HL-60/S4 treated with phorbol 12-myristate 13-acetate at 8.2 ng/mL for 4 days and 3 days (cell line): ENCODE results near the gene CAT.
"Not testable (repeated sequence)": the region's sequence is repeated elsewhere in the genome, so short reads cannot be mapped to it uniquely, and the experiment has no call there.

Experiments used
- in situ Hi-C: fragments of 300-500 bp; cut with MboI; formaldehyde crosslinking; loops from 2 replicates; pipeline ENCODE4 v1.15.0; 2022; ENCODE audit warnings: low sequenced_read_pairs

Gene CAT

DNA sequence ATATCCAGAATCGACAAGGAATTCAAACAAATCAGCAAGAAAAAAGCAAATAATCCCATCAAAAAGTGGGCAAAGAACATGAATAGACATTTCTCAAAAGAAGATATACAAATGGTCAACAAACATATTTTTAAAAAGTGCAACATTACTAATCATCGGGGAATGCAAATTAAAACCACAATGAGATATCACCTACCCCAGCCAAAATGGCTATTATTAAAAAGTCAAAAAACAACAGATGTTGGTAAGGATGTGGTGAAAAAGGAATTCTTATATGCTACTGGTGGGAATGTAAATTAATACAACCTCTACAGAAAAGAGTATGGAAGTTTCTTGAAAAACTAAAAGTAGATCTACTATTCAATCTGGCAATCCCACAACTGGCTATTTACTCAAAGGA lies 13.9 kb upstream of the CAT start:
- in situ Hi-C loops = not testable (repeated sequence)

DNA sequence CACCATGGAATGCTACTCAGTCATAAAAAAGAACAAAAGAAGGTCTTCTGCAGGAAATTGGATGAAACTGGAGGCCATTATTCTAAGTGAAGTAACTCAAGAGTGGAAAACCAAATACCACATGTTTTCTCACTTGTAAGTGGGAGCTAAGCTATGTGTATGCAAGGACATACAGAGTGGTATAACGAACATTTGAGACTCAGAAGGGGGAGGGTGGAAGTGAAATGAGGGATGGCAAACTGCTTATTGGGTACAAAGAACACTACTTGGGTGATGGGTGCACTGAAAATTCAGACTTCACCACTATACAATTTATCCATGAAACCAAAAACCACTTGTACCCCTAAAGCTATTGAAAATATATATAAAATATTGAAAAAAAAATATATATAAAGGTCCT lies 13.4 kb upstream of the CAT start:
- in situ Hi-C loops = no loop called here

DNA sequence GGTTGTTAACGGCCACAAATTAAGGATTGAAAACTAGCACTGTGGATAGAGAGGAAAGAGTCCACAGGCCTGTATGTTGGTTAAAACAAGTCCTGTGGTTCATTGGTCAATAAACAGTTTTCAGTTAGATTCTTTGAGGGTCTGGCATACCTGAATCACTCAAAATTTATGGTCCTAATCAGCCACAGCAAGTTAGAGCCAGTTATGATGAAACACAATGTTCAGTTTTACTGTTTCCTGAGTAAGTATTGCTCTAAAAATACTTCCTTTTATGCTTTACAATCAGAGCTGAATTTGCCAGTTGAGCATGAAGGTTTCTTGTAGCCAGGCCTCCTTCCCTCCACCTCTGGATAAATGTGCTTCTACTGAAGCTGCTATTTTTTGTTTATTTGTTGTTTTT lies 12.9 kb upstream of the CAT start:
- in situ Hi-C loops = no loop called here

DNA sequence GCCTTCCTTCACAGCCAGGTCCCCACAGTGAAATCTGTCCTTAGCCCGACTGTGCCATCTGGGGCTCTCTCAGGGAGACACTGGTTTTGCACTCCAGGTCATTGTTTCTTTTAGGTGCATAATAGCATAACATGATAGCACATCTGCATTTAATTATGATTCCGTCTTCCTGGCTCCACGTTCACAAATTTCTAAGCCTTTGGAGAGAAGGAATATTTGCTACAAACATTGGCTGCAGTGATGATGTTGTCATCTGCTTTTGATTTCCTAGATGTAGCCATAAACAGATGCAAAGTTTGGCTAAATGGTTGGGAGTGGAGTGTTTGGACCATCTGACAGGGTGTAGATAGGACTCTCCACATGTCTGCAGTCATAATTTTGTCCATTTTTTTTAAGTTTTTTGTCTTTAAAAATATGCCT lies 12.0 kb upstream of the CAT start:
- in situ Hi-C loops = no loop called here

DNA sequence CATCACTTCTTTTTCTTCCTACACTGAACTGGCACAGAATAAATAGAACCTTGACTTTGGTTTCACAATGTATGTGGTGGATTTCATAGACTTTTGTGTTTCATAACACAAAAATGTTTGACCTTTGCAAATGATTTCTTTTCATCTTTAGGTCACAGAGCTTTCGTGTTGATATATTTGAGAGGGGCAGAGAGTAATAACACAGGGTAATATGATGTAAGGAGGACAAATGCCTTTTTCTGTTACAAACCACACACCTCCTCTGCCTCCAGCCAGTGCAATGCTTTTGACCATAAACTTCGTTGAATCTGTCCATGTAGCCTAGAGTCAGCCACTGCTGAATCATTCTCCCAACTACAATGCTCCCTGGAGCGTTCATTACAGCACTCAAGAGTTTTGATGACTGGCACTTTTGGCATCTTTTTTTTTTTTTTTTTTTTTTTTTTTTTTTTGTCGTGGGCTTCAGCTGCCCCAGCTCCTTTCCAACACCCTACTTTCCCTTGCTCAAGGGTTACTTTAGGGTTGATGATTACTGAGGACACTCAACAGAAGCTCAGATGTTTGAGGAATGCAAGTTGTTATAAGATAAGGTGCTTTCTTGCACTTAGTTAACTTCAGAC lies 11.4 kb upstream of the CAT start:
- in situ Hi-C loops = no loop called here

DNA sequence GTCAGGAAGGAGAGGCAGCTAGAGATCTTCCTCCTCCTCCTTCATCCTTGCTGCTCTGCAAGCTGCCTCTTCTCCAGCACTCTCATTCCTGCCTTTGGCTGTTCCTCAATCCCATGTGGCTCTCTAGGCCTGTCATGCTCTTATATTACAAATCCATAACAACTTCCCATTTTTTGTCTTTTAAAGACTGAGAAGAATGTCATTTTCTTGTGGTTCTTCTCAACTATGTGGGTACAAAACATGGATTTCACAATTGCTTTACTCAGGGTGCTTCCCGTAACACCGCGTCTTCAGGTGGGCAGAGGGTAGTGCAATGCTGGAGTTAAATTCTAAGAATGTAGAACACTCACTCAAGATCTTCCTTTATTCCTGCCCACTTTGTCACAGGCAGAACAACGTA lies 6.8 kb upstream of the CAT start:
- in situ Hi-C loops = no loop called here

DNA sequence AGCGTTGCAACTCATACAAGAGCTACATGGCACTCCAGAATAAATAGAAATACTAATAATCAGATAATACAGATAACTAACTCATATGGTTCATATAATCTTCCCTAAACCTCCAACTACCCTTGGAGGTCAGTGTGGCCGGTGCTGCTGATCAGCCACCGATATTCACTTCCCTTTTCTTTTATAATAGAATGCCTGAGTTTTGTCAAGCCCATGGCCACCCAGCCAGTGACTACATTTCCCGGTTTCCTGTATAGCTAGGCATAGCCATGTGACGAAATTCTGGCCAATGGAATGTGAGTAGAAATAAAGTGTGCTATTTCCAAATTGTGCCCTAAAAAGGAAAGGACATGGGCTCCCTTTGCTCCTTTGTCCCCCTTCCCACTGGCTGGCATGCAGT lies 5.9 kb upstream of the CAT start:
- in situ Hi-C loops = no loop called here

DNA sequence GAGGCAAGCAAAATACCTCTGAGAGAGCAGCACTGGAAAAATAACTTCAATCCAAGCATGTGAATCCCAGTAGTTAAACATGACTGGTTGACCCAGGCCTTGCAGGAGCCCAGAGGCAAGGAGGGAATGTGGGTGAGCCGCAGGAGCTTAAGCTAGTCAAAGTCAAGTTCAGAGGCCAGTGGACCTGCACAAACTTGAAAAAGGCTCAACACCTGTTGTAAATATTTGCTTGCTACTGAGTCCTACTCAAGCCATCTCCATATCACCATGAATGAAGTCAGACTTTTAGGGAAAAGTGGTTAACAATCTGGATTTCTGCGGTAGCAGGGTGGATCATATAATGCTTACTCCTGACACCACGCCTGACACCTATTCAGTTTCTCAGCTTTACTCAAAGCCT lies 4.8 kb upstream of the CAT start:
- in situ Hi-C loops = no loop called here

DNA sequence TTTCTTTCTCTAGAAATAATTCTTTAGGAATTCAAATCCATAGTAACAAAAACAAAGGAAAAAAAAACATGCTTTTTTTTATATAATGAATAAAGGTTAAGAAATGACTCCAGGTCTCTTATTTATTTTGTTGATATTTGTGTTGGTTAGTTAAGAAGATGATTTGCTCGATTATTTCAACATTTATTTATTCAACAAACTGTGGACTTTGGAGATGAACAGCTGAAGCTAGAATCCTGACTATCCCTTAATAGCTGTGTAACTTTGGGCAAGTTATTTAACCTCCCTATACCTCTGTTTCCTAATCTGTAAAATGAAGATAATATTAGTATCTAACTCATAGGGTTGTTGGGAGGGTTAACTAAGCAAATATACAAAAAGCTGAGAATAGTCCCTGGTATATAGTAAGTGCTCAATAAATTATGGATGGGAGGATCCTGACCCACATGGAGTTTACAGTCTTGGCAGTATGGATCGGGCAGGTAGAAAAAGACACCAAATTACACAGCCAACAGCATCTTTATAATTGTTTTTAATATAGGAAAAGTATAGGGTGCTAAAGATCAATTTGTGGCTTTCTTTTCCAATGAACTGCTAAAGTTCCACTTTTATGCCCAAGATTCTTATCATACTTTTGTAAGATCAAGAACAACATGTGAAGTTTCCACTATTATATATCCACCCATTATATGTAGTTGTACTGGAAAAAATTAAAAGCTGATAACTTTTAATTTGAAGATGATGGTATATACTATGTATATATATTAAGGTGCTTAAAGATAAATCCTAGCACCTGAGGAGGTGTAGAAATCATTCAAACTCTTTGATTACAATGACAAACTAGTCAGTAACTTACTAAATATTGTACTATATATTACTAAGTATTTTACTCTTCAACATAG lies 1.3 kb upstream of the CAT start:
- in situ Hi-C loops = no loop called here

DNA sequence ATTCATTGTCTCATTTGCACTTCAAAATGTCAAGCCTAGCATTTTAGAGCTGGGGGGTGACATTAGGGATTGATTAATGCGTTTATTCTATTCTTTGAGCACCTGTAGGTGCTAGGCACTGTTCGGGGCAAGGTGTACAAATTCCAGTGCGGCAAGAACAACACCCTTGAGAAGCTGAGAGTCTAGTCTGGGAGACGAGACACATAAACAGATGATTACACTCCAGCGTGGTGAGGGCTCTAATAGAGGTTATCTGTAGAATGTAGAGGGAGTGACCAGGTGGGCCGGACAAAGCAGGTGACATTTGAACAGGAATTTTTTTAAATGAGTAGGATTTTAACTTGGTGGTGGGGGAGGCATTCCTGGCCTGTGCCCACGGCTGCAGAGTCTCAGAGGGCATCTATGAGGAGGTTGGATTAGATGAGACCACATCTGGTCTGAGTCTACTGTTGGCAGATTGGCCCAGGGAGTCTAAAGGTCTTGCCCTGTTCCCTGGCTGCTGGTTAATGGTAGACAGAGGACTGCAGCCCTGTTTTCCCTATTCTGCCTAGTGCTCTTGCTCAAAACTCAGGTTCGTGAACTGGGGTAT lies 970 bp downstream of the CAT start:
- in situ Hi-C loops = no loop called here

DNA sequence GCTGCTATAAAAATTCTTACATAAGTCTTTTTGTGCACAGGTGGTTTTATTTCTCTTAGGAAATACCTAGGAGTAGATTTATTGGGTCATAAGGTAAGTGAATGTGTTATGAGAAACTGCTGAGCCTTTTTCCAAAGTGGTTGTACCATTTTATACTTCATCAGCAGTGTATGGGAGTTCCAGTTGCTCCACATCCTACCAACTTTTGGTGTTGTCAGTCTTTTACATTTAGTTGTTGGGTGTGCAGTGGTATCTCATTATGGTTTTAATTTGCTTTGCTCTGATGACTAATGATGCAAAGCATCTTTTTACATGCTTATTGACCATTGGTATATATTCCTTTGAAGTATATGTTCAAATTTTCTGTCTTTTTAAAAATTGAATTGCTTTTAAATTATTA lies 3.1 kb downstream of the CAT start:
- in situ Hi-C loops = no loop called here

DNA sequence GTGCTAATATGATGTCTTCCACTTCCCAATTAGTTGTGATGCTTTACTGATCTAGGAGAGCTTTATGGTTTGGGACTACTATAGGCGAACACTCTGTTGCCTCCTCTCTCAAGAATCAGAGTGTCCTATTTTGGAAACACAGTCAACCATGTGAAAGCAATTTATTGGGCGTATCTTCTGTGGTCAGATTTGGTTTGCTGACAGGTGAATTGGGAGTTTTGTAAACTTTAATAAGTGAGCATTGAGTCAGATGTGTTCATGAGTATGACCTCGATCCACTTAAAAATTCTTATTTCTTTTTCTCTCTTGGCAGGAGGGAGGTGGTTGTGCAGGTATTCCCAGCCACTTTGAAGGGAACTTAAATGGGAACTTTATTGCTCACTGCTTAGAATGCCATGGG lies 4.4 kb downstream of the CAT start:
- in situ Hi-C loops = no loop called here

DNA sequence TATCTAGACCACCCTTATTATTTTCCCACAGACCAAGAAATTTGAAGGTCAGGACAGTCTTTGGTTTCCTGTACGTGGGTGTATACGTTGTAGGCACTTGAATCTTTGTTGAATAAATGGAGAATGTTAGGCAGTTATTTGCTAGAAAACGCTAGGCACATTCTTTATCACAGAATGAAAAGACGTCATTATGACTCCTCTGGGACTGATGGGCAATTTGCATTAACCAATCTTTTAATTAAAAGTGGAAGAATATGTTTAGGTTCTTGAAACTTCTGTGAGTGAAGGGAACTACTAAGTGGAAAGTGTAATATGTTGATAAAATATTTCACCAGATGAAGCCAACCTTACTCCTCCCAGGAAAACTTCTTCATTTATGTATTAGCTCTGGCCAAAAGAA lies 5.7 kb downstream of the CAT start:
- in situ Hi-C loops = no loop called here

DNA sequence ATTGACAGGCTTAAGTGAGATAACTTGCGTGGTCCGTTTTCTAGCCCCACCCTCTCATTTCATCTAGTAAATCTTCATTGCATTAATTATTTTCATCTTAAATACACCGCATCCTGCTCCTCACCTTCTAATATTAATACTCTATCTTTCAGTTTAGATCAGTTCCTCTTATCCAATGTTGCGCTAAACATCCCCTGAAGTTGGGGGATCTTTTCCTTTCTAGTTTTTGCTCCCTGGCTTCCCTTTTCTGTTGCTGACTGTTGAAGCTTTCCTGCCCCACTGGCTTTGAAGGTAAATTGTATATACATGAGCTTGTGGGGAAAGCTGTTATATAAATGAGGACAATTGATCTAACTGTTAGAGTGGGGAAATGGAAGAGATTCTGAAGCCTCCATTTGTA lies 7.2 kb downstream of the CAT start:
- in situ Hi-C loops = no loop called here

DNA sequence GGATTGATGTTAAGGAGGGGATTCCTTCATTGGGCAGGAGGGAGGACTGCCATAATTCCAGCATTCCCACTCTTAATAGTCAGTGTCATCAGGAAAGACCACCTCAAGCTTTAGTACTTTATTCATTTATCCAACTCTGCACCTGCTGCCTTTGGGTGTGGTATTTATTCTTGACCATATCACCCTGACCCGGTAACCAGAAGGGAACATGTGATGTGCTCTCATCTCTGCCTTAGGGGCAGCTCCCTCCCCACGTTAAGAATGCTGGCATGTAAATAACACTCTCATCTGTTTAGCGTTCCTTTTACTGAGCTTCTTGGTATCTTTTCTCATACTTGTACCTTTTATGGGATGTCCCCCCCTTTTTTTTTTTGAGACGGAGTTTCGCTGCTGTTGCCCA lies 7.7 kb downstream of the CAT start:
- in situ Hi-C loops = no loop called here

DNA sequence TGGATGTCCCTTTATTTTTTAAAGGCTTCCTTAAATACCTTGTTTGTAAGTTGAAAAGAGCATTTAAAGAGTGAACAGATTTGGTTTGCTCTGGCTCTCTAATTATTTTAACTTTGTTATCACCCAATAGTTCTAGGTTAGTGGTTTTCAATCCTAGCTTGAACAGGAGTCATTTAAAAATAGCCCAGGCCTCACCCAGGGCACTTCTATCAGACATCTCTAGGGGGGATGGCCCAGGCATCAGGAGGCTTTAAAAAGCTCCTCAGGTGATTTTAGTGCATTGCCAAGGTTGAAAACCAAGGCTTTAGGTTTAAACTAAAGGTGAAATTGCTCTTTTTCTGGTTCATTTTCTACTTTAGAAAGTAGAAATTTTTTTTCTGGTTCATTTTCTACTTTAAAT lies 8.3 kb downstream of the CAT start:
- in situ Hi-C loops = no loop called here

DNA sequence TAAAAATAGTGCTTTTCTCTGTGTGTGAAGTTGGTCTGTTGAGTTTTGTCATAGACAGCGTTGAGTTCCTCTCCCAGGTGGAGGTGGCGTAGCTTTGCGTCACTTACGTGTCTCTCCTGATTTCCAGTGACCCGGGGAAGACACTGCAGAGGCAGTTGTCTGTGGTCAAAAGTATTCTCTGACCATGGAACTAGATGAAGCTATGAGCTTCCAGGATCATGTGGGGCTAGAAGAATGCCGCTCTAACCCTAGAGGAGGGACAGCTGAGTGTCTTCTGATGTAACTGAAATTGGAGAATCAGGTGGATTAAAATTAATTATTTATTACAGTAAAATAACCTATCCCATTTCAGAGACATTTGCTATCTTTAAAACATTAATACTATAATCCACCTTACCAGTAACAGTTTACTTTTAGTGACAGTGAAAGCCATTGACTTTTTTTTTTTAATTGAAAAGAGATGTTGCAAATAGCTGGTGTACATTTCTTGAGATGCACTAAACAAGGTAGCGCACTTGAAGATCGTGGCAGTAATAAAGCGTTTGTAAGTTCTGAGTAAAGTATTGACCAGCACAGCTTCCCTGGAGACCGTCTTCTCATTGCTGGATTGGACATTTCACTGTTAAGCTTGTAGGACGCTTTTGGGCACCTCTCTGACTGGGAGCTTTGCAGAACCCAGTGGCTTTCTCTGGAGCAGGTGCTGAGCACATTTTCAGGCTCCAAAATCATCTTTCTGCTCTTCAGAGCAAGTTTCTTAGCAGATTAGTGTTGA lies 9.7 kb downstream of the CAT start:
- in situ Hi-C loops = no loop called here

DNA sequence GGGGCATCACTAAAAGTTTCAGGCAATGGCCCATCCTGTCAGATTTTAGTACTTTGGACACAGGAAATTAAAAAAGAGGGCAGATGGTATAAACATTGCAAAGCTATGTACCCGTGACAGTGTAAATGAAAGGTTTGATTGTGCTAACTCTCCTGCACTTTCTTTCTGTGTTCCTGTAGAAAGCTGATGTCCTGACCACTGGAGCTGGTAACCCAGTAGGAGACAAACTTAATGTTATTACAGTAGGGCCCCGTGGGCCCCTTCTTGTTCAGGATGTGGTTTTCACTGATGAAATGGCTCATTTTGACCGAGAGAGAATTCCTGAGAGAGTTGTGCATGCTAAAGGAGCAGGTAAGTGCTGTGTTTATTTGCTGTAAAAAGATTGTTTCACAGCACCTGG lies 10.3 kb downstream of the CAT start:
- in situ Hi-C loops = no loop called here

DNA sequence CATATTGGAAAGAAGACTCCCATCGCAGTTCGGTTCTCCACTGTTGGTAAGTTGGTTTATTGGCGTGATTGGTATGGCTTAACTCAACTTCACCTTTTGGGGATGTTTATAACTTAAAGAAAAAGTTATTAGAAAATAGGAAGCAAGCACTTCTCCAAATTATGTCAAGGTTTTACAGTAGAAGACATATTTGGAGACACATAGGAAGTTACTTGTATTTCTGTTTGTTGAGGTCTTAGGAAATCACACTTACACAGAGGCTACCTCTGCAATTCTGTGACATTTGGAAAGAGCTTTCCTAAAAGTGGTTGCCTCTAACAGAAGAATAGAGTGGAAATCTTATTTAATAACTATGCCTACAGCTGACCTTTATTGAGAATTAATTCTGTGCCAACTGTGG lies 12.3 kb downstream of the CAT start:
- in situ Hi-C loops = no loop called here

DNA sequence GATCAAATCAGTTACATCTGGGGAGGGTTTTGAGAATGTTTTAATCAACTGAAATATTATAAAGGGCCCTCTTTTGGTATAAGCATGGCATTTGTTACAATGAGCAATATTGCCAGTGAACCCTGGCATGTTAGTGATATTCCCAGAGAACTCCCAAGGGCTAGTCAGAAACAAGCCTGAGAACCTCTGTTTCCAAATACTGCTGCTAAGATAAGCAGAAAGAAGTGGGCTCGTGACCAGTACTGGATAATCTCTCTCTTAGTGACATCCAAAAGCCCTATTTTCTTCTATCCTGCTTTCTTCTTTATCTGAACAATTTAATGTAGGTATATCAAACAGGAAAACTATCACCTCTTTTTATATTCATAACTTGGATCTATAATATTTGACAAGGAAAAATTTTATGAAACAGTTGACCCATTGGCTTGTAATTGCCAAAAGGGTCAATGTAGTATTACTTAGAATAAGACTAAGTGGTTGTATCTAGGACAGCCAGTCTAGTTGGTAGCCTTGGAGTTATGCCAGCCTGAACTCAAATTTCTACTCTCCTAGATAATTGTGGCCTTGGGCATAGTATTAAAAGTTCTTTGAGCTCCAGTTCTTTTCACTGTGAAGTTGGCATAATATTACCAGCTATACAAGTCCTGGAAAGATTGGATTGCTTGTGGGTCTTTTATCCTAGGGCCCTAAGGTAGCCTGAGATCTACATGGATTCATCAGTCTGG lies 15.7 kb downstream of the CAT start:
- in situ Hi-C loops = no loop called here

DNA sequence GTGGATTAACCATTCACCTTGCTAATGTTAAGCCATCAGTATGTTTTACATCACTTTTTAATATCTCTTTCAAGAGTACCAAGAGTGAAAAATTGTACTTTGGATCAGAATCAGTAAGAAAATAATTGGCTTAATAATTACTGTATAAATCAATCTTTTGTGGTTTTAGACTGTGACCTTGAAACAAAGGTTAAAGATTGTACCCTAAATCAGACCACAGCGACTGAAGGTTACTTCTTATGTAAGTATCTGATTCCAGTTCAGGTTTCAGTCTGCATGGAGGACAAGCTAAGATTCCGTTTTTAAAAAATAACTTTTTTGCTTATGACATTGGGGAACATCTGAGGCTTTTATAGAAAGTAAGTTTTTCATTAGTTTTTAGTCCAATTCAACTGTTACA lies 18.9 kb downstream of the CAT start:
- in situ Hi-C loops = no loop called here
